Activated B cell treated with CpG ODN at 0.5 μM for 24 hours (primary cell): ENCODE data around the gene IGF2R. TPM values are rescaled to one million over a fixed set of nuclear protein-coding genes. Genes with fewer than 3 reads are reported as not detected.

Experiments
- ATAC-seq: fragments of 200-7000 bp; cut with Tn5 transposase; one replicate; pipeline ENCODE4 v1.10.0; 2021; ENCODE audit warnings: low read depth, mild to moderate bottlenecking, moderate library complexity
- CTCF ChIA-PET: fragments of 350-600 bp; sonication (Branson Sonifier 250); formaldehyde crosslinking; loops from one replicate; lab custom pipeline; 2021; ENCODE audit warnings: antibody characterized with exemption; lab: Charles Lee
- POLR2A ChIA-PET: fragments of 350-600 bp; sonication (Branson Sonifier 250); formaldehyde crosslinking; loops from one replicate; lab custom pipeline; 2021; ENCODE audit warnings: antibody characterized with exemption; lab: Charles Lee
- DNase-seq: peaks from one replicate; pipeline ENCODE4 v3.0.0; 2022
- H3K27ac Mint-ChIP-seq: one replicate; pipeline ENCODE4 v1.8.0; 2020; ENCODE audit warnings: mixed read lengths
- H3K27me3 Mint-ChIP-seq: one replicate; pipeline ENCODE4 v1.8.0; 2021; ENCODE audit warnings: mixed read lengths
- H3K36me3 Mint-ChIP-seq: one replicate; pipeline ENCODE4 v1.8.0; 2021; ENCODE audit warnings: low read depth, mixed read lengths
- H3K4me1 Mint-ChIP-seq: one replicate; pipeline ENCODE4 v1.8.0; 2021; ENCODE audit warnings: mixed read lengths
- H3K4me3 Mint-ChIP-seq: one replicate; pipeline ENCODE4 v1.8.0; 2020; ENCODE audit warnings: mild to moderate bottlenecking, mixed read lengths
- H3K9me3 Mint-ChIP-seq: one replicate; pipeline ENCODE4 v1.8.0; 2020; ENCODE audit warnings: mixed read lengths
- intact Hi-C: fragments of 100-400 bp; cut with micrococcal nuclease; formaldehyde crosslinking; loops from one replicate; pipeline ENCODE4 v1.15.1; 2024
- total RNA-seq: library from RNA; stranded (reverse); gene quantifications from 2 replicates; pipeline ENCODE4 v1.2.3, GENCODE V29; 2022
- TF ChIP-seq, protein P1 (sequence below): fragments of 200-600 bp; IDR thresholded peaks from one replicate; pipeline ENCODE4 v1.8.0; 2022; ENCODE audit warnings: antibody characterized with exemption, mild to moderate bottlenecking

Gene IGF2R
- total RNA-seq, 1 donor from 2014 or later: 79.5 TPM

DNA sequence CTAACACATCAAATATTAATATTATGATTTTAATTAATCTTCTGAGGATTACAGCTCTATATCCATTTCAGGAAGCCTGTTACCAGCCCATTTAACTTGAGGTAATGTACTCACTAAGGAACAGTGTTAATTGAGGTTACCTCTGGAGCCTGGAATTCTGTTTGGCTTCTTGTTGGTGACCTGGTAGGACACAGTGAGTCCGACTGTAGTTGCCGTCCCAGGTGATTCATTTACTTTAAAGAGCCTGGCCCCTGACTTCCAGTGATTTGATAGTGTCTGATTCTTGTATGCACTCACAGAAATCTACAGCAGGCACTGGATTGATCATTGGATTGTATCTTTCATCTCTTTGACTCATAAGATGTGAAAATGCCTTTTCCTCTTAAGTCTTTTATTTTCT, 34.0 kb downstream of the IGF2R start:
- TF ChIP-seq, protein P1, sequence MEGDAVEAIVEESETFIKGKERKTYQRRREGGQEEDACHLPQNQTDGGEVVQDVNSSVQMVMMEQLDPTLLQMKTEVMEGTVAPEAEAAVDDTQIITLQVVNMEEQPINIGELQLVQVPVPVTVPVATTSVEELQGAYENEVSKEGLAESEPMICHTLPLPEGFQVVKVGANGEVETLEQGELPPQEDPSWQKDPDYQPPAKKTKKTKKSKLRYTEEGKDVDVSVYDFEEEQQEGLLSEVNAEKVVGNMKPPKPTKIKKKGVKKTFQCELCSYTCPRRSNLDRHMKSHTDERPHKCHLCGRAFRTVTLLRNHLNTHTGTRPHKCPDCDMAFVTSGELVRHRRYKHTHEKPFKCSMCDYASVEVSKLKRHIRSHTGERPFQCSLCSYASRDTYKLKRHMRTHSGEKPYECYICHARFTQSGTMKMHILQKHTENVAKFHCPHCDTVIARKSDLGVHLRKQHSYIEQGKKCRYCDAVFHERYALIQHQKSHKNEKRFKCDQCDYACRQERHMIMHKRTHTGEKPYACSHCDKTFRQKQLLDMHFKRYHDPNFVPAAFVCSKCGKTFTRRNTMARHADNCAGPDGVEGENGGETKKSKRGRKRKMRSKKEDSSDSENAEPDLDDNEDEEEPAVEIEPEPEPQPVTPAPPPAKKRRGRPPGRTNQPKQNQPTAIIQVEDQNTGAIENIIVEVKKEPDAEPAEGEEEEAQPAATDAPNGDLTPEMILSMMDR: no peak
- Mint-ChIP-seq H3K36me3 (peaks cover 22% of the 10 kb centered on the region), H3K4me1 (peaks cover 15% of the 10 kb centered on the region), H3K27ac (no peak overlapping the region), H3K9me3 (no peaks in the 10 kb centered on the region), H3K4me3 (no peak overlapping the region), H3K27me3 (no peaks in the 10 kb centered on the region)
- POLR2A ChIA-PET: no interaction called here
- intact Hi-C loops: no loop called here
- DNase-seq (no peak), ATAC-seq (no peak)
- CTCF ChIA-PET: no interaction called here

DNA sequence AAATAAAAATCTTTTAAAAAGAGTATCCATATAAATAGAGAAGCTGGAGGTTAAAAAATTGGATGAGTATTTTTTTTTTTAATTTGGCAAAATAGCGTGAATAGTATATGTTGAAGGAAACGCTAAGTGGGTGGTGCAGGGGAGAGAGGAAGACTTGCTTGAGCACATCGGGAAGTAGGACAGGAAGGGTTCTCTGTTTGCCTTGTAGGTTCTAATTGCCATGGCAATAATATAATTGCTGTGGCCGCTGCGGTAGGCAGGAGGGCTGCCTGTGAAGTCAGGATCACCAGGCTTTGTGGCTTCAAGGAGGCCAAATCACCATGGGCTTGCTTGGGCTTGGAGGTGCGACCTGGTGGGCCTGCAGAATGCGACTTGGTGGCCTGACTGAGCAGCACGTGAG, 35.1 kb downstream of the IGF2R start:
- Mint-ChIP-seq H3K36me3 (peaks cover 23% of the 10 kb centered on the region), H3K9me3 (no peaks in the 10 kb centered on the region), H3K4me3 (no peak overlapping the region), H3K27me3 (no peaks in the 10 kb centered on the region), H3K4me1 (peaks cover 20% of the 10 kb centered on the region), H3K27ac (no peak overlapping the region)
- ChIA-PET POLR2A (no interaction called here), CTCF (no interaction called here)
- intact Hi-C loops: no loop called here
- DNase-seq: no peak
- TF ChIP-seq, protein P1: no peak
- no peak for ATAC-seq

DNA sequence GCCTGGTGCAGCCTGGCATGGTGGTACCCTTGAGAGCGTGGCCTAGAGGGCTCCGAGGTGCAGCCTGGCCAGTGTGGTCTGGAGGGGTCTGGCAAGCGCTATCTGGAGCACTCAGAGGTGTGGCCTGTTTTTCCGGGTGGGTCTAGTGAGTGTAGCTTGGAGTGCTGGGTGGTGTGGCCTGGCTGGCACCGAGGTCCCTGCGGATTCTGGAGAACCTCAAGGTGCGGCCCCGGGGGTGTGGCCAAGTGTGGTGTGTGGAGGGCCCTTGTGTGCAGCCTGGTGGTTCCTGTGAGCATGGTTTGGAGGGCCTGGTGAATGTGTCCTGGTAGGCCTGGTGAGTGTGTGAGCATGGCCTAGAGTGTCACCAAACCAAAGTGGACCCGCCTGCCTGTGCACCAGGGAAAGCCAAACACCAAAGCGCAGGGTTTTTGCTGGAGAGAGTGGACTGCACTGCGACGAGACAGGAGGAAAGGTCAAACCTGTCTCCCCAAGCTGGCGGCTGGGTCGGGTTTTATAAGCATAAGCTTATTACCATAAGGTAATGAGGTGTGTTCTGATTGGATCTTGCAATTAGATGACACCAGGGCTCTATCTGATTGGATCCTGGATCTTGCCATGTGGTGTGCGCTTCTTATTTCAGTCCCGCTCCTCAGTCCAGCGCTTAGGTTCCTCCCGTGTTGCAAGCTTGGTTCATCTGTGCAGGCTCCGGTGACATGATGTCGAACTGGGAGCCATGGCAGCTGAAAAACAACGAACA, 35.7 kb downstream of the IGF2R start:
- CTCF ChIA-PET: no interaction called here
- no peaks in the 10 kb centered on the region for H3K27me3 Mint-ChIP-seq
- intact Hi-C loops: no loop called here
- H3K4me3 Mint-ChIP-seq: no peak overlapping the region
- no peak overlapping the region for H3K27ac Mint-ChIP-seq
- peaks cover 21% of the 10 kb centered on the region for H3K36me3 Mint-ChIP-seq
- TF ChIP-seq, protein P1: no peak
- ATAC-seq: no peak
- H3K4me1 Mint-ChIP-seq: peaks cover 20% of the 10 kb centered on the region
- H3K9me3 Mint-ChIP-seq: no peaks in the 10 kb centered on the region
- no peak for DNase-seq
- POLR2A ChIA-PET: no interaction called here

DNA sequence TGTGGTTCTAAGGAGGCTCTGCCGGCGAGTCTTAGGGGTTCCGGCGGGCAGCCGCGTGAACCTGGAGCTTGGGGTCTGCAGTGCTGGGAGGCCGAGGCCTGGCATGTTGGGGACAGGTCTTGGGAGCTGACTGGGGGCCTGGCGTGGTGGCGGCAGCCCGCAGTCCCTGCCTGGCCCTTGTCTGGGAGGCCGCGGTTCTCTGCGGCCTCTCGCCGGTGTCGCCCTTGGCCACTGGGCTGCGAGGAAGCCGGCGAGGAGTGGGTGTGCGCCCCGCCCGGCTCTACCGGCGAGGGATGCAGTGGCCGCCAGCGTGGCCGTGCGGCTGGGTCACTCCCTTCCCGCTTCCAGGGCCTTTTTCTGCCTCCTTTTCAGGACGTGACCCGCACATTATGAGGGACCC, 36.3 kb downstream of the IGF2R start:
- Mint-ChIP-seq H3K4me3 (no peak overlapping the region), H3K27ac (no peak overlapping the region), H3K36me3 (peaks cover 21% of the 10 kb centered on the region), H3K27me3 (no peaks in the 10 kb centered on the region), H3K4me1 (peaks cover 20% of the 10 kb centered on the region), H3K9me3 (no peaks in the 10 kb centered on the region)
- intact Hi-C loops: no loop called here
- ChIA-PET POLR2A (no interaction called here), CTCF (no interaction called here)
- no peak for ATAC-seq
- DNase-seq: no peak
- TF ChIP-seq, protein P1: no peak

DNA sequence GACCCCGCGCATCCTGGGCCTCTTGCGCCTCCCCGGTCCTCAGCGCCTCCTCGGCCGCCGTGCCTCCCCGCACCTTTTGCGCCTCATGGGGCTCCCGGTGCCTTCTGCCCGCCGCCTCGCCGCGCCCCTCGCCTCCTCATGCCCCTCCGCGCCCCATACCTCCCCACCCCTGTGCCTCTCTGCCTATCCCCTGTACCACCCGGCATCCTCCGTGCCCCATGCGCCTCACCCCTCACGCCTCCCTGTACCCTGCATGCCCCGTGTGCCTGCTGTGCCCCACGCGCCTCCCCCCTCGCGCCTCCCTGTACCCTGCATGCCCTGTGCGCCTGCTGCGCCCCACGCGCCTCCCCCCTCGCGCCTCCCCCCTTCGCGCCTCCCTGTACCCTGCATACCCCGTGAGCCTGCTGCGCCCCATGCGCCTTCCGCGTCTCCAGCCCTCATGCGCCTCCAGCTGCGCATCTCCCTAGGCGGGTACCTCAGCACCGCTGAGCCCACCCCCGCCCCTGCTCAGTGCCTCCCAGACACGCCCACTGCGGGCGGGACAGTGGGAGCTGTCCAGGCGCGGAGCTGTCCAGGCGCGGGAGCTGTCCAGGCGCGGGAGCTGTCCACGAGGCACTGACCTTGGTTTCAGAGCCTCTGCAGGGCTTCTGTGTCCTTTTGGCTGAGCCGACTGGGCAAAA, 37.1 kb downstream of the IGF2R start:
- no peak overlapping the region for H3K27ac Mint-ChIP-seq
- CTCF ChIA-PET: no interaction called here

More for the DNA sequence above, 37.1 kb downstream of the IGF2R start:
- TF ChIP-seq, protein P1: no peak
- Mint-ChIP-seq H3K9me3 (no peaks in the 10 kb centered on the region), H3K27me3 (no peaks in the 10 kb centered on the region), H3K36me3 (peaks cover 25% of the 10 kb centered on the region), H3K4me1 (peaks cover 20% of the 10 kb centered on the region), H3K4me3 (no peak overlapping the region)
- DNase-seq: no peak
- intact Hi-C loops: no loop called here
- ATAC-seq: peak; percentile 18
- POLR2A ChIA-PET: interaction anchor here (0.7 kb wide), 1 partner anchor 33 kb away, joined by 3 read pairs; no protein-coding TSS in a partner anchor
